ENCODE measurements around the gene AGXT2. TPM values are rescaled to one million over a fixed set of nuclear protein-coding genes. Genes with fewer than 3 reads are reported as not detected.
"Not testable (repeated sequence)": the region's sequence is repeated elsewhere in the genome, so short reads cannot be mapped to it uniquely, and the experiment has no call there.

AGXT2 gene
- total RNA-seq, 2 experiments from 2014 or later, result not detected

DNA sequence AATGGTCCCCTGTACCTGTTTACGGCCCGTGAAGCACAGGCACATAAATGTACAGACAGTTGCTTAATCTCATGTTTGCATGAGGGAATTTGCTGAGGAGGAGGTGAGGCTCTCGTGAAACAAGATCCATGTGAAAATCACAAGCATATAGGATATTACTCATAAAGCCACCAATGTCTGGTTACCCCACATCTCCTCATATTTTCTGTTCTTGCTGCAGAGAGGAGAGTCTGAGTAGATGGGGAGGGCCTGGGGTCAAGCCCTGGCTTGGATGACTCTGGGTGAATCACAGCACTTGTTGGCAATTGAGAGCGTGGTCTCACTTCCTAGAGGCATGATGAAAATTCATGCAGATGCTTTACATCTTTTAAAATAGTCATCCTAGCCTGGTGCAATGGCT, 975 bp downstream of the AGXT2 start:
- ChIA-PET POLR2A (no interaction called here), CTCF (interaction anchor here (1.2 kb wide), 1 partner anchor 43 kb away, joined by 4 read pairs; no protein-coding TSS in a partner anchor)
- H3K36me3 Mint-ChIP-seq, result no peaks in the 10 kb centered on the region
- no peak for DNase-seq
- no peak overlapping the region for H3K4me3 Mint-ChIP-seq
- H3K4me1 Mint-ChIP-seq (ENCODE audit: low read depth), result no peaks in the 10 kb centered on the region
- peaks cover 20% of the 10 kb centered on the region for H3K27me3 Mint-ChIP-seq
- intact Hi-C loops (cut with micrococcal nuclease), result no loop called here
- no peak overlapping the region for H3K27ac Mint-ChIP-seq
- no peaks in the 10 kb centered on the region for H3K9me3 Mint-ChIP-seq

DNA sequence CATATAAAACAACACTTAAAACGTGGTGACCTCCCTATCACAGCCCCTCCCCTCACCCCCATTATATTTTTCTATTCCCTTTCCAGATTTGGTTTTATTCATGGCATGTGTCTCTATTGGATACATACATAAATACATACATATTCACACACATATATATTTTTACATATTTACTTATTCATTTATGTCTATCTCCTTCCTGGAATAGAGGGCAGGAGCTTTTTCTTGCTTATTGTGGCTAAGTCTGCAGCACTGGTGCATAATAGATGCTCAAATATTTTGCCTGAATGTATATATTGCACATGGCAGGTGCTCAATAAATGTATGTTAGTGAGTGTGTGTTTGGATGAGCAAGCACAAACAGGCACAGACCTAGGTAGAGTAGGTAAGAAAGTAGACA, 2.5 kb downstream of the AGXT2 start:
- Mint-ChIP-seq H3K4me1 (ENCODE audit: low read depth) (no peaks in the 10 kb centered on the region), H3K27ac (no peak overlapping the region), H3K4me3 (no peak overlapping the region), H3K9me3 (no peaks in the 10 kb centered on the region), H3K36me3 (no peaks in the 10 kb centered on the region), H3K27me3 (peaks cover 15% of the 10 kb centered on the region)
- ChIA-PET CTCF (no interaction called here), POLR2A (no interaction called here)
- no peak for DNase-seq
- intact Hi-C loops (cut with micrococcal nuclease), result no loop called here

DNA sequence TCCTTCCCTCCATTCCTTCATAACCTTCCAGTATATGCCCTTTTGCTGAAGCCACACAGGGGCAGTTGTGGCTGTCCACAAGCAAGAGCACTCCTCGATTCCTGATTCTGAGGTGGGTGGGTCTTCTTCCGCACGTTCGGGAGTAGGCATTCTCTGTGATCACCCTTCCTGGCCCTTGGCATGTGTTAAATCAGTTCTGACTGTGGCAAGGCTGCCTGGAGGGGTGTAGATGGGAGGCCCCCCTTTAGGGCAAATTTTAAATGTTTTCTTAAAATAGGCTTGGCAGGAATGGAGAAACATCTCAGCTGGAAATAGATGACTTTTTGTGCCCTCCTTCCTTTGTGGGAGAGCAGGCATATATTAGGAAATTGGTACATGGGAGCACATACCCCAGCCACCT, 3.1 kb downstream of the AGXT2 start:
- peaks cover 14% of the 10 kb centered on the region for H3K27me3 Mint-ChIP-seq
- H3K9me3 Mint-ChIP-seq, result no peaks in the 10 kb centered on the region
- no peaks in the 10 kb centered on the region for H3K36me3 Mint-ChIP-seq
- H3K4me3 Mint-ChIP-seq, result no peak overlapping the region
- CTCF ChIA-PET, result no interaction called here
- no peaks in the 10 kb centered on the region for H3K4me1 Mint-ChIP-seq (ENCODE audit: low read depth)
- intact Hi-C loops (cut with micrococcal nuclease), result no loop called here
- no peak for DNase-seq
- H3K27ac Mint-ChIP-seq, result no peak overlapping the region
- POLR2A ChIA-PET, result no interaction called here

DNA sequence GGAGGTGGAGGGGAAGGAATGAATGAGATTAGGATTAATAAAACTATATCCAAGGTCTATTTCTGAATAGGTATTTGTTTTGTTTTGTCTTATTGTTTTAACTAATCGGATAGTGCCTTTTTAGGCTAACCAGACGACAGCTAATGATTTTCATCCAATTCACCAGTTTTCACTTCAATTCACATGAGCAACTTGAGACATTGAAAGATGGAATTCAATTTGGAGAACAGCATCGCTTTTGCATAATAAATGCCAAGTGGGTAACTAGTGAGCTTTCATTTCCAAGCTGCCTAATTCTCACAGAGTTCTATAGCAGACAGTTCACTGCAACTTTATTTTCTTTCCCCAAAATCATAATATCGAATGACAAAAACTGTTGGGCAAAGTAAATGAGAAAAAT, 5.0 kb downstream of the AGXT2 start:
- no peaks in the 10 kb centered on the region for H3K36me3 Mint-ChIP-seq
- CTCF ChIA-PET, result no interaction called here
- peaks cover 15% of the 10 kb centered on the region for H3K27me3 Mint-ChIP-seq
- POLR2A ChIA-PET, result interaction anchor here (0.6 kb wide), 1 partner anchor 817 kb away, joined by 3 read pairs; no protein-coding TSS in a partner anchor
- no peak overlapping the region for H3K27ac Mint-ChIP-seq
- H3K4me3 Mint-ChIP-seq, result no peak overlapping the region
- H3K9me3 Mint-ChIP-seq, result no peaks in the 10 kb centered on the region
- intact Hi-C loops (cut with micrococcal nuclease), result no loop called here
- no peaks in the 10 kb centered on the region for H3K4me1 Mint-ChIP-seq (ENCODE audit: low read depth)
- no peak for DNase-seq

DNA sequence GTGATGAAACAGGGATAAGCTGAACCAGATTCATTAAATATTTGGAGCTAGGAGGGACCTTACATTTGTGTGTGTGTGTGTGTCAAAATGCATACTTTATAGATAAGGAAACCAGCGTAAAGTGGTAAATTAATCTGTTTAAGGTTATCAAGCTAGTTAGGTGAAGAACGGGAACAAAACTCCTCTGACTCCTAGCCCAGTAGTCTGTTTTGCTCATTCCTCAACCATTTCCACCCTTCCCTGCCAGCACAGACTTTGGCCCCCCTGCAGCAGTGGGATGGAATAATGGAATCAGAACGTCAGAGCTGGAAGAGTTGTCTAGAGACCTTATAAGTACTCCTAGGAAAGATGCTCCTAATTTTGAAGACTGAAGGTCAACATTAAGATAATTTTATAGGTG, 6.5 kb downstream of the AGXT2 start:
- intact Hi-C loops (cut with micrococcal nuclease), result no loop called here
- CTCF ChIA-PET, result interaction anchor here (0.6 kb wide), 1 partner anchor 10 kb away, joined by 3 read pairs; no protein-coding TSS in a partner anchor
- H3K36me3 Mint-ChIP-seq, result no peaks in the 10 kb centered on the region
- H3K27me3 Mint-ChIP-seq, result peaks cover 24% of the 10 kb centered on the region
- H3K4me1 Mint-ChIP-seq (ENCODE audit: low read depth), result no peaks in the 10 kb centered on the region
- H3K9me3 Mint-ChIP-seq, result no peaks in the 10 kb centered on the region
- DNase-seq, result no peak
- H3K4me3 Mint-ChIP-seq, result no peak overlapping the region
- no peak overlapping the region for H3K27ac Mint-ChIP-seq
- POLR2A ChIA-PET, result no interaction called here

DNA sequence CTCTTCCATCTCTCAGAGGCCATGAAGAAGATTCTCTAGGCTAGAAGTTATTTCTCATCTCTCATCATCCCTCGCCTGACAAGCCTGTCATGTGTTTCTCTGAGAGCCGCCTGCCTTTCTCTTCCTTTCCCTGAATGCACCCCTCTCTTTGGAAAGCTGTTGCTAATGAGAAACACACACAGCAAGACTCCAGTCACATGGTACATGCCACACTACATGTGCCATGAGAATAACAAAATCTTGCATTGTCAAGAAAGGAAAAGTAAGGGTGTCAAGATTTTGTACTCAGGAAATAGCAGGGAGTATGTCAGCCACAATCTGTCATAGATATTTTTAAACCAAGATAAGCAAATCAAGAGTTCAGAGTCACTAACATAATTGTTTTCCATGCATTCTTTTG, 8.9 kb downstream of the AGXT2 start:
- ChIA-PET CTCF (no interaction called here), POLR2A (no interaction called here)
- Mint-ChIP-seq H3K36me3 (no peaks in the 10 kb centered on the region), H3K4me1 (ENCODE audit: low read depth) (no peaks in the 10 kb centered on the region), H3K4me3 (no peak overlapping the region), H3K27me3 (peaks cover 25% of the 10 kb centered on the region), H3K9me3 (no peaks in the 10 kb centered on the region), H3K27ac (no peak overlapping the region)
- intact Hi-C loops (cut with micrococcal nuclease), result no loop called here
- DNase-seq, result no peak

DNA sequence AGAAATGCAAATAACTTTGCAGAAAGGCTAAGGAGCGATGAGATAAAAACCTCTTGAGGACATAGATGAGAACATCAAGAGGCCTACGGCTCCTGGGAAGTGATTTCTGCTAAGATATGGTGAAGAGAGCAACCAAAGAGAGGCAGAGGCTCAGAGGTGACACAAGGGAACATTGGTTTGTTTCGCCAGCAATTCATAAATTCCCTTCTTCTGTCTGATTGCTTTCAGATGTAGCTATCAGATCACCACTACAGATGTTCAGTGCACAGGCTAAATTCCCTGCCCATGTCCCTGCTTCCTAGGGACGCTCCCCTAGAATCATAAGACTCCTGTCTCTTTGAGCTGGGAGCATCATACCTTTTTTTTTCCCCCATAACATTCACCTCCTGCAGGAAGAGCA, 11.2 kb downstream of the AGXT2 start:
- Mint-ChIP-seq H3K9me3 (no peaks in the 10 kb centered on the region), H3K4me1 (ENCODE audit: low read depth) (no peaks in the 10 kb centered on the region), H3K4me3 (no peak overlapping the region), H3K27ac (no peak overlapping the region), H3K27me3 (peaks cover 32% of the 10 kb centered on the region), H3K36me3 (no peaks in the 10 kb centered on the region)
- ChIA-PET CTCF (no interaction called here), POLR2A (no interaction called here)
- intact Hi-C loops (cut with micrococcal nuclease), result no loop called here
- no peak for DNase-seq

DNA sequence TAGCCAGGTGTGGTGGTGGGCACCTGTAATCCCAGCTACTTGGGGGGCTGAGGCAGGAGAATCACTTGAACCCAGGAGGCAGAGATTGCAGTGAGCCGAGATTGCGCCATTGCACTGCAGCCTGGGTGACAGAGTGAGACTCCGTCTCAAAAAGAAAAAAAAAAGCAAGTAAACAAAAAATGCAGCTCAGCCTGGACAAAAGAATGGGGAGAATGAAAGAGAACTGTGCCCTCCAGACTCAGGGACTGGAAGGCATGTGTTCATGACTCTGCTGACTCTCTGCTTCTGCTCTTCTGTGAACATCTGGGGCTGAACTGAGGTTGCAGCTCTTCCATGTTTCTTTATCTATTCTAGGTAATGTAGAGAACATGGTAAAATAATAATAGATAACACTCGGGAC, 11.8 kb downstream of the AGXT2 start:
- DNase-seq; H3K4me3 Mint-ChIP-seq; POLR2A ChIA-PET; H3K4me1 Mint-ChIP-seq (ENCODE audit: low read depth); H3K27ac Mint-ChIP-seq; H3K36me3 Mint-ChIP-seq; intact Hi-C loops (cut with micrococcal nuclease); H3K9me3 Mint-ChIP-seq: not testable (repeated sequence)
- CTCF ChIA-PET, result interaction anchor here (1.1 kb wide), 1 partner anchor 32 kb away, joined by 3 read pairs; no protein-coding TSS in a partner anchor
- peaks cover 32% of the 10 kb centered on the region for H3K27me3 Mint-ChIP-seq

DNA sequence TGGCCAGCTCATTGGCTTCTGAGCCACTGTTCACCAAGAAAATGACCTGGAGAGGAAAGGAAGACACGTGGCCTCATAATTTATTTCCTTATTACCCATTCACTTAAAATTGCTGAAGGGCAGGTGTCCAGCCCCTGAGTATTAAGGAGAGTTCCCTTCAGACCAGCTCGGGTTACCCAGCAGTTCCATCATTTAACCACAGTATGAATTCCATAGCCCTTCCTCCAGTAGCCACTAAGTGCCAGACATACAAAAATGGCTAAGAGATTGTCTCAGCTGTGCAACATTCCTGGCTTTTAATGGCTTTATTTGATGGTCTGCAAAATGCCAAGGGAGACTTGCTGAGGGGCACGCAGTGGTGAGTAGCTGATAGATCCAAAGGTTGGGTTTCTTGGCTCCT, 12.5 kb downstream of the AGXT2 start:
- Mint-ChIP-seq H3K4me3 (no peak overlapping the region), H3K36me3 (no peaks in the 10 kb centered on the region), H3K9me3 (no peaks in the 10 kb centered on the region), H3K4me1 (ENCODE audit: low read depth) (no peaks in the 10 kb centered on the region), H3K27ac (no peak overlapping the region), H3K27me3 (peaks cover 34% of the 10 kb centered on the region)
- intact Hi-C loops (cut with micrococcal nuclease), result no loop called here
- POLR2A ChIA-PET, result no interaction called here
- DNase-seq, result no peak
- CTCF ChIA-PET, result interaction anchor here (1.1 kb wide), 1 partner anchor 32 kb away, joined by 3 read pairs; no protein-coding TSS in a partner anchor

DNA sequence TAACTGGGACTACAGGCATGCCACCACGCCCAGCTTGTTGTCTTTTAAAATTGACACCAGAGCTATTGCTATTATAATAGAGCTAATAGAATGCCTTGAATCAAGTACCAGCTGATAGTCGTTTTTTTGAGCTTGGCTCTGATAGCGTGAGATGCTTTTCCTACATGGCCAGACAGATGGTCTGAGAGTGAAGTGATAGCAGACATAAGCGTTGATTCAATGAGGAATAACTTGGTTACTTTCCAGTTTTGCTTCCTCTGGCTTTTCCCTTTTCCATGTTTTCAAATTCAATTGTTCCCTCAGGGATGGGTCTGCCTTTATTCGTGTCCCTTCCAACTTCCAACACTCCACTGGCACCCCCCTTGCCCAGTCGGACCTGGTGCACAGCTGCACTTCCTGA, 15.4 kb downstream of the AGXT2 start:
- Mint-ChIP-seq H3K9me3 (no peaks in the 10 kb centered on the region), H3K27ac (no peak overlapping the region), H3K36me3 (no peaks in the 10 kb centered on the region), H3K4me1 (ENCODE audit: low read depth) (no peaks in the 10 kb centered on the region), H3K27me3 (peaks cover 29% of the 10 kb centered on the region), H3K4me3 (no peak overlapping the region)
- CTCF ChIA-PET, result no interaction called here
- intact Hi-C loops (cut with micrococcal nuclease), result no loop called here
- no peak for DNase-seq
- POLR2A ChIA-PET, result no interaction called here

DNA sequence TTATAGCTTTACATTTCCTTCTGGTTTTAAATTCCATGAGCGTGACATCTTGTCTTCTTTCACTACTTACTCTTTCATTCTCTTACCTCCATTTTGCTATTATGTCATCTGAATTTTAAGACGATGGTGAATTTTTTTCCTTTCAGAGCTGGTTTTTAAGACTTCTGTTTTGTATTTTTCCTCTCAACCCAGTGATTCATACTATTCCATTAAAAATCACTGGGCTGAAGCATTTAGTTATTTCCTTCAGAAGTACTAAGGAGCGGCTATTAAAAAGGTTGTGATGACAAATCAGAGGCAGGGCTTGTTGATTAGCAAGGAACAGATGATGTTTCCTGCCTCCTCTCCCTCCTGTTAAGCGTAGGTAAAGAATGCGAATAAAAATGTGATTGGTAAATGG, 16.5 kb downstream of the AGXT2 start:
- H3K9me3 Mint-ChIP-seq, result no peaks in the 10 kb centered on the region
- DNase-seq, result no peak
- no peaks in the 10 kb centered on the region for H3K36me3 Mint-ChIP-seq
- peaks cover 24% of the 10 kb centered on the region for H3K27me3 Mint-ChIP-seq
- no peaks in the 10 kb centered on the region for H3K4me1 Mint-ChIP-seq (ENCODE audit: low read depth)
- POLR2A ChIA-PET, result no interaction called here
- H3K4me3 Mint-ChIP-seq, result no peak overlapping the region
- CTCF ChIA-PET, result interaction anchor here (0.7 kb wide), 1 partner anchor 10 kb away, joined by 3 read pairs; no protein-coding TSS in a partner anchor
- intact Hi-C loops (cut with micrococcal nuclease), result no loop called here
- H3K27ac Mint-ChIP-seq, result no peak overlapping the region

DNA sequence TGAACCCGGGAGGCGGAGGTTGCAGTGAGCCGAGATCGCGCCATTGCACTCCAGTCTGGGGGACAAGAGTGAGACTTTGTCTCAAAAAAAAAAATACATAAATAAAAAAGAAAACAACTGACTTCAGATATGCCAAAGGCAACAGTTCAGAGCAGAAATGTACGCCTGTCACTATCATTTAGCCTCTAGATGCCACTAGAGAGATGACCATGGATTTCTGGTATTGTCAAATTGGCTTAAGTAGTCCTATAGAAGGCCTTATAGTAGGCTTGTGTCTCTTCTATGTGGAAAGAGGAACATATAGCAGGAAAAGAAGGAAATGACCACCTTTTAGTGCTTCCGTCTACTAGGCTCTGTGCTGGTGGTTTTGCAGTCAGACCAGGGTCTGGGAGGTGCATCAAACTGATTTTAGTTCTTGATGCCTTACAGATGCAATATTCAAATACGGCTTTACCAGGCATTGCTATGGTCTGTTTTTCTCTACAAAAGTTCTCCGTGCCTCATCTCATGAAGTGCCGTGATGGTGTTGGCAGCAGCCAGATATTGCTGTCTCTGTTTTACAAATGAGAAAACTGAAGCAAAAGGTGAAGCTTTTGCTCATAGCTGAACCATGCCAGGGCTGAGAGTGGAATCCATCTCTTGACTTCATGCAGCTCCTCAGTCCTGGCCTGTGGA, 17.2 kb downstream of the AGXT2 start:
- H3K4me1 Mint-ChIP-seq (ENCODE audit: low read depth), result no peaks in the 10 kb centered on the region
- H3K27me3 Mint-ChIP-seq, result peaks cover 23% of the 10 kb centered on the region
- no peak for DNase-seq
- H3K27ac Mint-ChIP-seq, result no peak overlapping the region
- CTCF ChIA-PET, result interaction anchor here (0.7 kb wide), 1 partner anchor 11 kb away, joined by 3 read pairs; no protein-coding TSS in a partner anchor
- no peaks in the 10 kb centered on the region for H3K9me3 Mint-ChIP-seq
- POLR2A ChIA-PET, result no interaction called here
- H3K36me3 Mint-ChIP-seq, result no peaks in the 10 kb centered on the region
- H3K4me3 Mint-ChIP-seq, result no peak overlapping the region
- intact Hi-C loops (cut with micrococcal nuclease), result no loop called here

DNA sequence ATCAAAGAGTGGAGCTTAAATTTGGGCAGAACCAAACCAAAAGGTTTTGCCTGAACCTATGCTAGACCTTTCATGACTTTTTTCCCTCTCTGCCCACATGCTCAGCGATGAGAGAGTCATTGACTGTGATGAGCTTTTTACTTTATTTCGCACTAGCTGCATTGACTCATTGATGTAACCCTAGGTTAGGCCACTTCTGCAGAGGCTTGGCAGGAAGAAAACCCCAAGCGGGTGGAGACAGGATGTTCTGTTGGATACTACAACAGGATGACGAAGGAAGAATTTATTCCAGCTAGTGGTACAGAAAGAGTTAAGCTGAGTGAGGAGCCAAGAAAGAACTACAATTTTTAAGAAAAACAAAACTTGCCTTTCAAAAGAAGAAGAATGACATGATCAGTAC, 18.4 kb downstream of the AGXT2 start:
- H3K4me3 Mint-ChIP-seq, result no peak overlapping the region
- ChIA-PET CTCF (interaction anchor here (1.1 kb wide), 1 partner anchor 26 kb away, joined by 3 read pairs; no protein-coding TSS in a partner anchor), POLR2A (no interaction called here)
- H3K27me3 Mint-ChIP-seq, result peaks cover 20% of the 10 kb centered on the region
- DNase-seq, result no peak
- H3K36me3 Mint-ChIP-seq, result no peaks in the 10 kb centered on the region
- intact Hi-C loops (cut with micrococcal nuclease), result no loop called here
- no peak overlapping the region for H3K27ac Mint-ChIP-seq
- H3K4me1 Mint-ChIP-seq (ENCODE audit: low read depth), result no peaks in the 10 kb centered on the region
- H3K9me3 Mint-ChIP-seq, result no peaks in the 10 kb centered on the region
